A549 (cell line): ENCODE results near the gene MYLK3. TPM values are rescaled to one million over a fixed set of nuclear protein-coding genes. Genes with fewer than 3 reads are reported as not detected.

Experiments
- ATAC-seq, 2 experiments: fragments of 200-7000 bp in 1 of 2; fragments of >200 bp in 1 of 2; cut with Nextera tagmentation in 1 of 2; cut with Tn5 transposase in 1 of 2; 3 replicates each; pipeline versions ENCODE4 v1.8.0 to v1.9.1; 2018 to 2020; ENCODE audit warnings: mild to moderate bottlenecking in 1 of 2, moderate library complexity in 1 of 2
- CTCF ChIA-PET: fragments of 300-600 bp; sonication (Branson Sonifier 250); formaldehyde crosslinking; extraction: SDS; loops from one replicate; lab custom pipeline; 2021; ENCODE audit warnings: antibody characterized with exemption, inconsistent platforms; lab: Yijun Ruan, JAX
- POLR2A ChIA-PET: fragments of 350-600 bp; formaldehyde crosslinking; extraction: SDS; loops from one replicate; lab custom pipeline; 2021; ENCODE audit warnings: antibody characterized with exemption, inconsistent platforms; lab: Yijun Ruan, JAX
- DNase-seq, 2 experiments: peaks; one replicate each; pipeline versions ENCODE4 v3.0.0 to v3.0.0-alpha.2; 2011 to 2016; ENCODE audit warnings: low read depth in 1 of 2, low spot score in 1 of 2
- FAIRE-seq: peaks from 2 replicates; lab custom pipeline; 2011; peaks lifted over from hg19 to GRCh38; lab: Jason Lieb, UNC
- H3K27ac ChIP-seq, 2 experiments: fragments of >200 bp; sonication (Bioruptor Twin); formaldehyde crosslinking; 3 replicates each; pipeline ENCODE4 v1.5.1; 2016 to 2017
- H3K4me1 ChIP-seq: fragments of >200 bp; sonication (Bioruptor Twin); formaldehyde crosslinking; 3 replicates; pipeline ENCODE4 v1.6.1; 2016
- H3K4me2 ChIP-seq: fragments of >200 bp; sonication (Bioruptor Twin); formaldehyde crosslinking; 3 replicates; pipeline ENCODE4 v1.6.1; 2016
- H3K4me3 ChIP-seq: fragments of >200 bp; sonication (Bioruptor Twin); formaldehyde crosslinking; 3 replicates; pipeline ENCODE4 v1.5.1; 2016
- H3K9me3 ChIP-seq: fragments of >200 bp; sonication (Bioruptor Twin); formaldehyde crosslinking; 3 replicates; pipeline ENCODE4 v1.6.1; 2016
- CBX2 ChIP-seq: fragments of 200-600 bp; sonication (generic); IDR thresholded peaks from 2 replicates; pipeline ENCODE4 v1.6.1; 2016; ENCODE audit warnings: low read depth, mild to moderate bottlenecking, borderline replicate concordance
- CBX8 ChIP-seq: fragments of 200-600 bp; sonication (generic); IDR thresholded peaks from 2 replicates; pipeline ENCODE4 v1.6.1; 2016
- CEBPB ChIP-seq, 2 experiments: fragments of >200 bp in 1 of 2; sonication (Bioruptor Twin) in 1 of 2; formaldehyde crosslinking in 1 of 2; IDR thresholded peaks; 2 replicates each; pipeline ENCODE4 v1.6.1; 2012 to 2016
- CHD4 ChIP-seq: fragments of 200-600 bp; sonication (generic); IDR thresholded peaks from 2 replicates; pipeline ENCODE4 v1.6.1; 2016; ENCODE audit warnings: antibody characterized with exemption, mild to moderate bottlenecking, borderline replicate concordance
- GATA3 ChIP-seq: IDR thresholded peaks from 2 replicates; pipeline ENCODE4 v1.6.1; 2012; ENCODE audit warnings: borderline replicate concordance
- HOXB13 ChIP-seq: fragments of 250-450 bp; sonication (Bioruptor Pico); IDR thresholded peaks from 2 replicates; pipeline ENCODE4 v1.5.0; 2020; ENCODE audit warnings: low read depth, mild to moderate bottlenecking, moderate library complexity
- JUN ChIP-seq, 2 experiments: fragments of >200 bp; sonication (Bioruptor Twin); formaldehyde crosslinking; IDR thresholded peaks; 2 replicates in 1 of 2; 3 replicates in 1 of 2; pipeline ENCODE4 v1.6.1; 2016 to 2017
- KDM1A ChIP-seq: fragments of 200-600 bp; sonication (generic); IDR thresholded peaks from 2 replicates; pipeline ENCODE4 v1.6.1; 2016; ENCODE audit warnings: low read depth, mild to moderate bottlenecking
- KDM5A ChIP-seq: fragments of 200-600 bp; sonication (generic); IDR thresholded peaks from 2 replicates; pipeline ENCODE4 v1.6.1; 2016; ENCODE audit warnings: antibody characterized with exemption, mild to moderate bottlenecking
- PBX3 ChIP-seq: IDR thresholded peaks from 2 replicates; pipeline ENCODE4 v1.6.1; 2012
- POLR2AphosphoS2 ChIP-seq: conservative IDR thresholded peaks from 2 replicates; pipeline ENCODE4 v1.6.1; 2012; ENCODE audit warnings: low read length, improper control_type of control experiment, inconsistent platforms
- RARB ChIP-seq: fragments of 250-450 bp; sonication (Bioruptor Pico); IDR thresholded peaks from 2 replicates; pipeline ENCODE4 v1.8.0; 2021; ENCODE audit warnings: mild to moderate bottlenecking, moderate library complexity
- REST ChIP-seq: fragments of 200-600 bp; sonication (generic); IDR thresholded peaks from 2 replicates; pipeline ENCODE4 v1.6.1; 2016; ENCODE audit warnings: antibody characterized with exemption, mild to moderate bottlenecking, moderate library complexity
- RNF2 ChIP-seq: fragments of 200-600 bp; sonication (generic); IDR thresholded peaks from 2 replicates; pipeline ENCODE4 v1.6.1; 2016; ENCODE audit warnings: low read depth, mild to moderate bottlenecking, antibody characterized with exemption, moderate library complexity, borderline replicate concordance
- SMC3 ChIP-seq: fragments of >200 bp; sonication (Bioruptor Twin); formaldehyde crosslinking; IDR thresholded peaks from 3 replicates; pipeline ENCODE4 v1.6.1; 2018; ENCODE audit warnings: inconsistent platforms
- SREBF2 ChIP-seq: fragments of 450-650 bp; IDR thresholded peaks from 2 replicates; pipeline ENCODE4 v1.6.1; 2014; ENCODE audit warnings: mild to moderate bottlenecking, moderate library complexity
- TFCP2L1 ChIP-seq: fragments of 250-450 bp; sonication (Bioruptor Pico); IDR thresholded peaks from 2 replicates; pipeline ENCODE4 v1.5.0; 2021; ENCODE audit warnings: mild to moderate bottlenecking
- ZFP36 ChIP-seq: fragments of 450-650 bp; IDR thresholded peaks from 2 replicates; pipeline ENCODE4 v1.6.1; 2014; ENCODE audit warnings: borderline replicate concordance; ENCODE audit not compliant: partially characterized antibody
- ZNF302 ChIP-seq: fragments of 250-450 bp; sonication (Bioruptor Pico); IDR thresholded peaks from 2 replicates; pipeline ENCODE4 v1.9.0; 2021; ENCODE audit warnings: inconsistent platforms, mild to moderate bottlenecking, moderate library complexity
- ZSCAN20 ChIP-seq: fragments of 250-450 bp; sonication (Bioruptor Pico); IDR thresholded peaks from 2 replicates; pipeline ENCODE4 v1.8.0; 2022; ENCODE audit warnings: mild to moderate bottlenecking, moderate library complexity
- WGBS: methylation state at CpG from one replicate; pipeline ENCODE4 v1.1.6; 2017; ENCODE audit errors: missing lambda C conversion rate; 5-methylcytosine and 5-hydroxymethylcytosine counted together
- polyA plus RNA-seq, 4 experiments: library from polyadenylated mRNA; depleted of rRNA in 3 of 4; stranded (reverse); fragments of >200 nt; fragmentation: RNase III in 1 of 4; extraction: RNeasy Plus Mini Kit Qiagen cat#74134 plus additional on column Dnase treatment in 1 of 4; gene quantifications; 2 replicates in 3 of 4; 3 replicates in 1 of 4; pipeline ENCODE4 v1.2.3, GENCODE V29; 2011 to 2017
- TF ChIP-seq, protein P1 (sequence below): fragments of >200 bp; sonication (Bioruptor Twin); formaldehyde crosslinking; IDR thresholded peaks from 2 replicates; pipeline ENCODE4 v1.6.1; 2016

MYLK3 gene
- polyA plus RNA-seq, 2 of the 4 experiments (the other 2 are of a cell fraction), result 0.05 to 0.16 TPM

DNA sequence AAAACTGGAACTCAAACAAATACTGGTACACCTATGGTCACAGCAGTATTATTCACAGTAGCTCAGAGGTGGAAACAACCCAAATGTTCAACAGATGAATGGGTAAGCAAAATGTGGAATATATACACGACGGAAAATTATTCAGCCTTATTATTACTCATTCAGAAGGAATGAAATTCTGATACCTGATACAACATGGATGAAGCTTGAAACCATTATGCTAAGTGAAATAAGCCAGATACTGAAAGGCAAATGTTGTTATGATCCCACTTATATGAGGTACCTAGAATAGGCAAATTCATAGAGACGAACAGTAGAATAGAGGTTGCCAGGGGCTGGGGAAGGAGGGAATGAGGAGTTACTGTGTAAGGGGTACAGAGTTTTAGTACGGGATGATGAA, 27.1 kb upstream of the MYLK3 start (continued):
- TF ChIP-seq ZFP36, result no peak
- TF ChIP-seq, protein P1, sequence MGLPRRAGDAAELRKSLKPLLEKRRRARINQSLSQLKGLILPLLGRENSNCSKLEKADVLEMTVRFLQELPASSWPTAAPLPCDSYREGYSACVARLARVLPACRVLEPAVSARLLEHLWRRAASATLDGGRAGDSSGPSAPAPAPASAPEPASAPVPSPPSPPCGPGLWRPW, result no peak
- no peak for TF ChIP-seq CBX8

- H3K9me3 ChIP-seq, result no peaks in the 10 kb centered on the region
- H3K4me1 ChIP-seq, result no peaks in the 10 kb centered on the region
- WGBS, result 48% methylated on average over 3 of the region's 3 CpGs
- POLR2A ChIA-PET, result interaction anchor here (2.1 kb wide), 1 partner anchor 15 kb away, joined by 5 read pairs; no protein-coding TSS in a partner anchor
- DNase-seq, result no peak
- no peak for FAIRE-seq
- H3K4me3 ChIP-seq, result no peak overlapping the region
- H3K27ac ChIP-seq, result no peak overlapping the region
- no peak overlapping the region for H3K4me2 ChIP-seq
- no peak for TF ChIP-seq ZFP36
- no peak for TF ChIP-seq KDM1A
- no peak for TF ChIP-seq CBX2
- CTCF ChIA-PET, result interaction anchor here (0.7 to 0.8 kb wide), 2 partner anchors 32 to 102 kb away, joined by 3 read pairs; no protein-coding TSS in a partner anchor
- no peak for ATAC-seq
These were observed 26.6 kb upstream of the MYLK3 start for GRCh38 chr16:46774743-46775177.

DNA sequence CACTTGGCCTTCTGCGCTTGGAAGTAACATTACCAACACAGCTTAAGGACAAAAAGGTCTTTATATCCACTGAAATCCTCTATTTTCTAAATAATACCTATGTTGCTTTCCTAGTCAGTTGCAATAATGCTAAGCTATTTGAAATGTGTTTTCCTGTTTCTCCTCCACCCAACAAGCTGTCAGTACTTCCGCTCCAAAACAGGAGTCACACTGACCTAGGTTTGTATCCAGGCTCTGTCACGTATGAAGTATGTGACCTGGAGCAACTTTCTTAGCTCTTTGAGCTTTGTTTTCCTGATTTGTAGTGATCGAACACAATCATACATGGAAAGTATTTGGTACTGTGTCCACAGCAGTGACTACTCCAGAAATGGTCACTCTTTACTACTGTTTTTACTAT, 24.3 kb upstream of the MYLK3 start:
- ATAC-seq (no peak), FAIRE-seq (no peak), DNase-seq (no peak)
- WGBS, result 84% methylated on average over 4 of the region's 4 CpGs
- Histone ChIP-seq H3K9me3 (no peaks in the 10 kb centered on the region), H3K27ac (no peak overlapping the region), H3K4me2 (no peak overlapping the region), H3K4me3 (no peak overlapping the region), H3K4me1 (no peaks in the 10 kb centered on the region)
- ChIA-PET POLR2A (no interaction called here), CTCF (interaction anchor here (0.6 to 1.3 kb wide), 3 partner anchors 21 to 99 kb away, joined by 3 read pairs; no protein-coding TSS in a partner anchor)
- TF ChIP-seq SMC3 (no peak), PBX3 (no peak), TFCP2L1 (CRISPR knock-in tag) (no peak), ZSCAN20 (CRISPR knock-in tag) (no peak), CHD4 (no peak), HOXB13 (no peak), SREBF2 (no peak), POLR2AphosphoS2 (no peak), RNF2 (no peak), ZNF302 (CRISPR knock-in tag) (no peak), GATA3 (no peak), KDM5A (no peak), REST (no peak), JUN (IDR thresholded peaks at IDR 0.05) (no peak), CEBPB (IDR thresholded peaks at IDR 0.05) (no peak), RARB (CRISPR knock-in tag) (no peak)
